ENCODE measurements around the gene HHATL.

- TF ChIP-seq, protein P1, sequence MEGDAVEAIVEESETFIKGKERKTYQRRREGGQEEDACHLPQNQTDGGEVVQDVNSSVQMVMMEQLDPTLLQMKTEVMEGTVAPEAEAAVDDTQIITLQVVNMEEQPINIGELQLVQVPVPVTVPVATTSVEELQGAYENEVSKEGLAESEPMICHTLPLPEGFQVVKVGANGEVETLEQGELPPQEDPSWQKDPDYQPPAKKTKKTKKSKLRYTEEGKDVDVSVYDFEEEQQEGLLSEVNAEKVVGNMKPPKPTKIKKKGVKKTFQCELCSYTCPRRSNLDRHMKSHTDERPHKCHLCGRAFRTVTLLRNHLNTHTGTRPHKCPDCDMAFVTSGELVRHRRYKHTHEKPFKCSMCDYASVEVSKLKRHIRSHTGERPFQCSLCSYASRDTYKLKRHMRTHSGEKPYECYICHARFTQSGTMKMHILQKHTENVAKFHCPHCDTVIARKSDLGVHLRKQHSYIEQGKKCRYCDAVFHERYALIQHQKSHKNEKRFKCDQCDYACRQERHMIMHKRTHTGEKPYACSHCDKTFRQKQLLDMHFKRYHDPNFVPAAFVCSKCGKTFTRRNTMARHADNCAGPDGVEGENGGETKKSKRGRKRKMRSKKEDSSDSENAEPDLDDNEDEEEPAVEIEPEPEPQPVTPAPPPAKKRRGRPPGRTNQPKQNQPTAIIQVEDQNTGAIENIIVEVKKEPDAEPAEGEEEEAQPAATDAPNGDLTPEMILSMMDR (IDR thresholded peaks at IDR 0.05; ENCODE audit: low read length): no peak
- TF ChIP-seq EZH2 (IDR thresholded peaks at IDR 0.05; ENCODE audit: borderline replicate concordance, low read length): no peak
Measured at GRCh38 chr3:42675909-42676308, 26.7 kb downstream of the HHATL start.
